Measurements from ENCODE around the gene KRT15. TPM values are rescaled to one million over a fixed set of nuclear protein-coding genes. Genes with fewer than 3 reads are reported as not detected.

KRT15 gene
- total and polyA plus RNA-seq, 10 of the 15 experiments (the other 5 are each of a cell fraction or from before 2014, with no cell fraction given) = 0.06 to 0.17 TPM; not detected in 8

- TF ChIP-seq GATAD2B (conservative IDR thresholded peaks at IDR 0.05; ENCODE audit: low read depth) (no peak), POLR2A (IDR thresholded peaks at IDR 0.05; ENCODE audit: low read depth, low read length) (no peak)
Measured at GRCh38 chr17:41561554-41561953, 42.9 kb upstream of the KRT15 start (continued).

GRCh38 chr17:41559548-41559947, 40.9 kb upstream of the KRT15 start:
- no peak overlapping the region for H3K4me3 ChIP-seq
- no peaks in the 10 kb centered on the region for H3K36me3 ChIP-seq (ENCODE audit: control insufficient read depth in 2 of 2, insufficient read depth in 2 of 2, low read length in 1 of 2)
- TF ChIP-seq POLR2AphosphoS5 (IDR thresholded peaks at IDR 0.05; ENCODE audit: low read length) = no peak
- no peak for TF ChIP-seq KDM1A (IDR thresholded peaks at IDR 0.05; ENCODE audit: borderline replicate concordance)
- no peak for TF ChIP-seq TAF1 (IDR thresholded peaks at IDR 0.05; ENCODE audit: borderline replicate concordance, low read depth, low read length)
- TF ChIP-seq ATF2 (IDR thresholded peaks at IDR 0.05; ENCODE audit: low read length) = no peak
- no peak for TF ChIP-seq IRF4 (IDR thresholded peaks at IDR 0.05; ENCODE audit: low read depth, low read length)
- no peak for TF ChIP-seq ZBED1 (IDR thresholded peaks at IDR 0.05; ENCODE audit: borderline replicate concordance)
- no peak for TF ChIP-seq RB1 (IDR thresholded peaks at IDR 0.05; ENCODE audit: borderline replicate concordance)
- no peak for TF ChIP-seq TCF7 (IDR thresholded peaks at IDR 0.05; ENCODE audit: borderline replicate concordance)
- TF ChIP-seq EED (IDR thresholded peaks at IDR 0.05; ENCODE audit: low read depth) = no peak
- TF ChIP-seq, protein P1, sequence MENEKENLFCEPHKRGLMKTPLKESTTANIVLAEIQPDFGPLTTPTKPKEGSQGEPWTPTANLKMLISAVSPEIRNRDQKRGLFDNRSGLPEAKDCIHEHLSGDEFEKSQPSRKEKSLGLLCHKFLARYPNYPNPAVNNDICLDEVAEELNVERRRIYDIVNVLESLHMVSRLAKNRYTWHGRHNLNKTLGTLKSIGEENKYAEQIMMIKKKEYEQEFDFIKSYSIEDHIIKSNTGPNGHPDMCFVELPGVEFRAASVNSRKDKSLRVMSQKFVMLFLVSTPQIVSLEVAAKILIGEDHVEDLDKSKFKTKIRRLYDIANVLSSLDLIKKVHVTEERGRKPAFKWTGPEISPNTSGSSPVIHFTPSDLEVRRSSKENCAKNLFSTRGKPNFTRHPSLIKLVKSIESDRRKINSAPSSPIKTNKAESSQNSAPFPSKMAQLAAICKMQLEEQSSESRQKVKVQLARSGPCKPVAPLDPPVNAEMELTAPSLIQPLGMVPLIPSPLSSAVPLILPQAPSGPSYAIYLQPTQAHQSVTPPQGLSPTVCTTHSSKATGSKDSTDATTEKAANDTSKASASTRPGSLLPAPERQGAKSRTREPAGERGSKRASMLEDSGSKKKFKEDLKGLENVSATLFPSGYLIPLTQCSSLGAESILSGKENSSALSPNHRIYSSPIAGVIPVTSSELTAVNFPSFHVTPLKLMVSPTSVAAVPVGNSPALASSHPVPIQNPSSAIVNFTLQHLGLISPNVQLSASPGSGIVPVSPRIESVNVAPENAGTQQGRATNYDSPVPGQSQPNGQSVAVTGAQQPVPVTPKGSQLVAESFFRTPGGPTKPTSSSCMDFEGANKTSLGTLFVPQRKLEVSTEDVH (IDR thresholded peaks at IDR 0.05; ENCODE audit: low read depth, partially characterized antibody) = no peak
- POLR2A ChIA-PET = no interaction called here
- H3K4me2 ChIP-seq (ENCODE audit: control insufficient read depth, insufficient read depth) = no peak overlapping the region
- CTCF ChIA-PET = interaction anchor here (1.3 to 4.4 kb wide), 3 partner anchors 10 to 89 kb away, joined by 3 to 34 read pairs (median 9); no protein-coding TSS in a partner anchor
- FAIRE-seq = no peak
- no peak overlapping the region for H2AFZ ChIP-seq (ENCODE audit: control insufficient read depth, low read depth, low read length)
- no peaks in the 10 kb centered on the region for H3K4me1 ChIP-seq (ENCODE audit: control insufficient read depth, insufficient read depth, low read length)
- SMC1A ChIA-PET (ENCODE audit: uncharacterized antibody, unreplicated experiment) = interaction anchor here (0.6 to 0.9 kb wide), 2 partner anchors 106 to 163 kb away, joined by 3 read pairs; no protein-coding TSS in a partner anchor
- H3K79me2 ChIP-seq (ENCODE audit: control insufficient read depth, insufficient read depth, low read length) = no peaks in the 10 kb centered on the region
- no peak overlapping the region for H3K9ac ChIP-seq (ENCODE audit: control insufficient read depth, insufficient read depth, low read length)
- in situ Hi-C loops (cut with MboI) = no loop called here
- no TSS peak for BruUV-seq (replicated peaks)
- no peak for DNase-seq (ENCODE audit: low read depth, low spot score)
- H3K27ac ChIP-seq (ENCODE audit: control insufficient read depth, insufficient read depth) = no peak overlapping the region
- intact Hi-C loops (cut with micrococcal nuclease; ENCODE audit: unreplicated experiment) = no loop called here
- ATAC-seq = no peak
- H3K27me3 ChIP-seq (replicated peaks in 1 of 2; ENCODE audit: control insufficient read depth in 2 of 2, insufficient read depth in 2 of 2, low read length in 1 of 2) = peaks cover 0 to 4% of the 10 kb centered on the region in 2 experiments; a peak in 2 of 4 replicates
- no peaks in the 10 kb centered on the region for H3K9me3 ChIP-seq (replicated peaks; ENCODE audit: control insufficient read depth, insufficient read depth, low read length)
- H4K20me1 ChIP-seq (ENCODE audit: control insufficient read depth, insufficient read depth) = no peaks in the 10 kb centered on the region
- RAD21 ChIA-PET (ENCODE audit: unreplicated experiment) = interaction anchor here (1.6 kb wide), 1 partner anchor 11 kb away, joined by 3 read pairs; no protein-coding TSS in a partner anchor
- 0% methylated on average over 2 of the region's 2 CpGs for WGBS (ENCODE audit: insufficient coverage, insufficient replicate concordance, low lambda C conversion rate, missing lambda C conversion rate)

All from GM12878 (cell line).